ENCODE measurements around the gene KAT6B.
"Not testable (repeated sequence)": the region's sequence is repeated elsewhere in the genome, so short reads cannot be mapped to it uniquely, and the experiment has no call there.

KAT6B gene

GRCh38 chr10:74890460-74890859 is 64.1 kb downstream of the KAT6B start:
- no peak for TF ChIP-seq CTCF (conservative IDR thresholded peaks at IDR 0.05; ENCODE audit: control insufficient read depth, insufficient read depth, low read depth, low read length)
- H3K4me3 ChIP-seq (ENCODE audit: control insufficient read depth, low read depth, low read length) = no peak overlapping the region
- no peak for DNase-seq (ENCODE audit: low read depth)

GRCh38 chr10:74891053-74891452 is 64.7 kb downstream of the KAT6B start:
- no peak overlapping the region for H3K4me3 ChIP-seq (ENCODE audit: control insufficient read depth, low read depth, low read length)
- TF ChIP-seq CTCF (conservative IDR thresholded peaks at IDR 0.05; ENCODE audit: control insufficient read depth, insufficient read depth, low read depth, low read length) = no peak
- no peak for DNase-seq (ENCODE audit: low read depth)

GRCh38 chr10:74892839-74893238 is 66.4 kb downstream of the KAT6B start:
- TF ChIP-seq CTCF (conservative IDR thresholded peaks at IDR 0.05; ENCODE audit: control insufficient read depth, insufficient read depth, low read depth, low read length) = no peak
- no peak for DNase-seq (ENCODE audit: low read depth)
- no peak overlapping the region for H3K4me3 ChIP-seq (ENCODE audit: control insufficient read depth, low read depth, low read length)

- not testable (repeated sequence) for DNase-seq (ENCODE audit: low read depth); H3K4me3 ChIP-seq (ENCODE audit: control insufficient read depth, low read depth, low read length)
These were observed 66.9 kb downstream of the KAT6B start for GRCh38 chr10:74893329-74893728.

- H3K4me3 ChIP-seq (ENCODE audit: control insufficient read depth, low read depth, low read length) = no peak overlapping the region
- DNase-seq (ENCODE audit: low read depth) = no peak
- no peak for TF ChIP-seq CTCF (conservative IDR thresholded peaks at IDR 0.05; ENCODE audit: control insufficient read depth, insufficient read depth, low read depth, low read length)
These were observed 70.6 kb downstream of the KAT6B start for GRCh38 chr10:74896788-74897527.

- DNase-seq (ENCODE audit: low read depth) = peak; percentile 17
- H3K4me3 ChIP-seq (ENCODE audit: control insufficient read depth, low read depth, low read length) = no peak overlapping the region
- no peak for TF ChIP-seq CTCF (conservative IDR thresholded peaks at IDR 0.05; ENCODE audit: control insufficient read depth, insufficient read depth, low read depth, low read length)
These were observed 72.0 kb downstream of the KAT6B start for GRCh38 chr10:74898201-74898976.

GRCh38 chr10:74900297-74900696 is 73.9 kb downstream of the KAT6B start:
- no peak for DNase-seq (ENCODE audit: low read depth)
- TF ChIP-seq CTCF (conservative IDR thresholded peaks at IDR 0.05; ENCODE audit: control insufficient read depth, insufficient read depth, low read depth, low read length) = no peak
- H3K4me3 ChIP-seq (ENCODE audit: control insufficient read depth, low read depth, low read length) = no peak overlapping the region
